GM21515 (cell line): ENCODE results near the gene RFFL.

Experiments
- ATAC-seq: cut with Tn5 transposase; IDR thresholded peaks from one replicate; pipeline ENCODE4 v1.9.1; 2021; ENCODE audit not compliant: unreplicated experiment

RFFL gene

GRCh38 chr17:34979650-34980352 is 83.7 kb downstream of the RFFL start:
- ATAC-seq, result no peak

GRCh38 chr17:34979153-34979552 is 84.4 kb downstream of the RFFL start:
- ATAC-seq, result no peak

- ATAC-seq, result no peak
Measured at GRCh38 chr17:34974794-34975785, 88.4 kb downstream of the RFFL start.

- ATAC-seq, result no peak
Measured at GRCh38 chr17:34974179-34974578, 89.3 kb downstream of the RFFL start.

GRCh38 chr17:34961093-34961911 is 102.2 kb downstream of the RFFL start, which contains the start of the genes CCT6B and ZNF830:
CCT6B (minus strand) TSS chr17:34961460; CDS start chr17:34961393, 67 bp downstream.
ZNF830 (plus strand) TSS chr17:34961540; CDS start chr17:34961567, 27 bp downstream.
- ATAC-seq, result peak; percentile 71

GRCh38 chr17:34958438-34958837 is 105.1 kb downstream of the RFFL start:
- ATAC-seq, result no peak
